Measurements from ENCODE around the gene CCDC177. TPM values are rescaled to one million over a fixed set of nuclear protein-coding genes. Genes with fewer than 3 reads are reported as not detected.

Gene CCDC177
- total RNA-seq, 1 experiment from 2014 or later: 2.1 TPM

GRCh38 chr14:69560826-69561225 lies 13.8 kb downstream of the CCDC177 start:
- DNase-seq (ENCODE audit: low spot score) (no peak), ATAC-seq (no peak)
- no peak for TF ChIP-seq USF1 (CRISPR knock-in tag; IDR thresholded peaks at IDR 0.05)
- no peak for TF ChIP-seq ATF2 (CRISPR knock-in tag; IDR thresholded peaks at IDR 0.05; ENCODE audit: borderline replicate concordance, low read depth)
- no peak for TF ChIP-seq ZBTB21 (CRISPR knock-in tag; IDR thresholded peaks at IDR 0.05; ENCODE audit: borderline replicate concordance)
- no peak for TF ChIP-seq ATF6 (CRISPR knock-in tag; IDR thresholded peaks at IDR 0.05)
- TF ChIP-seq AR (CRISPR knock-in tag; IDR thresholded peaks at IDR 0.05): no peak
- TF ChIP-seq GTF2I (CRISPR knock-in tag; conservative IDR thresholded peaks at IDR 0.05): no peak
- Mint-ChIP-seq H3K27ac (no peak overlapping the region), H3K4me3 (no peak overlapping the region), H3K27me3 (ENCODE audit: low read depth) (no peaks in the 10 kb centered on the region; the same call in 1 of the 2 replicates), H3K36me3 (no peaks in the 10 kb centered on the region), H3K4me1 (peaks cover 30% of the 10 kb centered on the region), H3K9me3 (no peaks in the 10 kb centered on the region)
- POLR2A ChIA-PET: no interaction called here
- CTCF ChIA-PET: interaction anchor here (1.3 to 6.6 kb wide), 7 partner anchors 10 to 166 kb away, joined by 3 to 45 read pairs (median 10); partner anchors contain the start of gene CCDC177

- no peak overlapping the region for H3K27ac Mint-ChIP-seq
- H3K36me3 Mint-ChIP-seq: no peaks in the 10 kb centered on the region
- H3K9me3 Mint-ChIP-seq: no peaks in the 10 kb centered on the region
- DNase-seq (ENCODE audit: low spot score) (no peak), ATAC-seq (peak; percentile 55)
- peaks cover 30% of the 10 kb centered on the region for H3K4me1 Mint-ChIP-seq
- no peaks in the 10 kb centered on the region; the same call in 1 of the 2 replicates for H3K27me3 Mint-ChIP-seq (ENCODE audit: low read depth)
- ChIA-PET POLR2A (no interaction called here), CTCF (interaction anchor here (0.8 to 3.3 kb wide), 8 partner anchors 10 to 167 kb away, joined by 3 to 17 read pairs (median 6); partner anchors contain the start of gene CCDC177)
- no peak for TF ChIP-seq MAX (CRISPR knock-in tag; IDR thresholded peaks at IDR 0.05)
- TF ChIP-seq CREM (CRISPR knock-in tag; IDR thresholded peaks at IDR 0.05): no peak
- no peak for TF ChIP-seq USF1 (CRISPR knock-in tag; IDR thresholded peaks at IDR 0.05)
- TF ChIP-seq ZNF425 (CRISPR knock-in tag; conservative IDR thresholded peaks at IDR 0.05): no peak
- no peak for TF ChIP-seq ELF4 (CRISPR knock-in tag; IDR thresholded peaks at IDR 0.05; ENCODE audit: low read depth)
- no peak overlapping the region for H3K4me3 Mint-ChIP-seq
Observed at GRCh38 chr14:69559581-69560011, 15.1 kb downstream of the CCDC177 start.
